T-helper 2 cell treated with Interferon-gamma antibody and Interleukin-4, amounts not matched to agents 5 μg/mL and 100 μg/mL, for 36 hours (primary cell): ENCODE results near the gene TSPAN8.
"Not testable (repeated sequence)": the region's sequence is repeated elsewhere in the genome, so short reads cannot be mapped to it uniquely, and the experiment has no call there.

ENCODE experiments used
- DNase-seq: peaks from one replicate; pipeline ENCODE4 v3.0.0; 2021; ENCODE audit warnings: low spot score
- H3K27ac Mint-ChIP-seq: one replicate; pipeline ENCODE4 v1.8.0; 2021; ENCODE audit warnings: mild to moderate bottlenecking, mixed read lengths
- H3K27me3 Mint-ChIP-seq: one replicate; pipeline ENCODE4 v1.8.0; 2021; ENCODE audit warnings: low read depth, mixed read lengths
- H3K36me3 Mint-ChIP-seq: one replicate; pipeline ENCODE4 v1.8.0; 2021; ENCODE audit warnings: low read depth, mixed read lengths
- H3K4me1 Mint-ChIP-seq: one replicate; pipeline ENCODE4 v1.8.0; 2021; ENCODE audit warnings: low read depth, mixed read lengths
- H3K4me3 Mint-ChIP-seq: one replicate; pipeline ENCODE4 v1.8.0; 2022; ENCODE audit warnings: mild to moderate bottlenecking, moderate library complexity, mixed read lengths
- H3K9me3 Mint-ChIP-seq: one replicate; pipeline ENCODE4 v1.8.0; 2021; ENCODE audit warnings: mixed read lengths

The TSPAN8 gene

GRCh38 chr12:71158361-71158882 lies 623 bp upstream of the TSPAN8 start:
- Mint-ChIP-seq H3K27ac (no peak overlapping the region), H3K9me3 (no peaks in the 10 kb centered on the region), H3K4me3 (no peak overlapping the region), H3K4me1 (no peaks in the 10 kb centered on the region), H3K36me3 (no peaks in the 10 kb centered on the region), H3K27me3 (no peaks in the 10 kb centered on the region)
- no peak for DNase-seq

GRCh38 chr12:71155225-71155624 lies 2.6 kb downstream of the TSPAN8 start:
- H3K36me3 Mint-ChIP-seq = no peaks in the 10 kb centered on the region
- H3K4me3 Mint-ChIP-seq = no peak overlapping the region
- H3K4me1 Mint-ChIP-seq = no peaks in the 10 kb centered on the region
- no peaks in the 10 kb centered on the region for H3K27me3 Mint-ChIP-seq
- DNase-seq = no peak
- H3K9me3 Mint-ChIP-seq = no peaks in the 10 kb centered on the region
- H3K27ac Mint-ChIP-seq = no peak overlapping the region

GRCh38 chr12:71152851-71153250 lies 4.9 kb downstream of the TSPAN8 start:
- H3K27ac Mint-ChIP-seq = no peak overlapping the region
- no peak for DNase-seq
- H3K4me3 Mint-ChIP-seq = no peak overlapping the region
- H3K36me3 Mint-ChIP-seq = no peaks in the 10 kb centered on the region
- H3K4me1 Mint-ChIP-seq = no peaks in the 10 kb centered on the region
- H3K9me3 Mint-ChIP-seq = no peaks in the 10 kb centered on the region
- no peaks in the 10 kb centered on the region for H3K27me3 Mint-ChIP-seq

GRCh38 chr12:71150041-71150440 lies 7.8 kb downstream of the TSPAN8 start:
- not testable (repeated sequence) for H3K9me3 Mint-ChIP-seq, H3K27ac Mint-ChIP-seq, H3K36me3 Mint-ChIP-seq, H3K4me1 Mint-ChIP-seq, DNase-seq, H3K4me3 Mint-ChIP-seq, H3K27me3 Mint-ChIP-seq

- no peak for DNase-seq
- H3K4me1 Mint-ChIP-seq = no peaks in the 10 kb centered on the region
- no peak overlapping the region for H3K4me3 Mint-ChIP-seq
- no peaks in the 10 kb centered on the region for H3K27me3 Mint-ChIP-seq
- no peak overlapping the region for H3K27ac Mint-ChIP-seq
- no peaks in the 10 kb centered on the region for H3K36me3 Mint-ChIP-seq
- no peaks in the 10 kb centered on the region for H3K9me3 Mint-ChIP-seq
Measured at GRCh38 chr12:71144682-71145081, 13.1 kb downstream of the TSPAN8 start.

- Mint-ChIP-seq H3K36me3 (no peaks in the 10 kb centered on the region), H3K4me3 (no peak overlapping the region), H3K9me3 (no peaks in the 10 kb centered on the region), H3K4me1 (no peaks in the 10 kb centered on the region), H3K27ac (no peak overlapping the region), H3K27me3 (no peaks in the 10 kb centered on the region)
- DNase-seq = no peak
Measured at GRCh38 chr12:71142956-71143355, 14.8 kb downstream of the TSPAN8 start.

- H3K27ac Mint-ChIP-seq = no peak overlapping the region
- DNase-seq = no peak
- no peaks in the 10 kb centered on the region for H3K36me3 Mint-ChIP-seq
- H3K9me3 Mint-ChIP-seq = no peaks in the 10 kb centered on the region
- no peaks in the 10 kb centered on the region for H3K27me3 Mint-ChIP-seq
- H3K4me3 Mint-ChIP-seq = no peak overlapping the region
- no peaks in the 10 kb centered on the region for H3K4me1 Mint-ChIP-seq
Measured at GRCh38 chr12:71142016-71142415, 15.8 kb downstream of the TSPAN8 start.

- Mint-ChIP-seq H3K4me1 (no peaks in the 10 kb centered on the region), H3K9me3 (no peaks in the 10 kb centered on the region), H3K36me3 (no peaks in the 10 kb centered on the region), H3K27ac (no peak overlapping the region), H3K4me3 (no peak overlapping the region), H3K27me3 (no peaks in the 10 kb centered on the region)
- no peak for DNase-seq
Measured at GRCh38 chr12:71141378-71141926, 16.3 kb downstream of the TSPAN8 start.

GRCh38 chr12:71139153-71139735 lies 18.6 kb downstream of the TSPAN8 start:
- Mint-ChIP-seq H3K27ac (no peak overlapping the region), H3K36me3 (no peaks in the 10 kb centered on the region), H3K4me1 (no peaks in the 10 kb centered on the region), H3K27me3 (no peaks in the 10 kb centered on the region), H3K9me3 (no peaks in the 10 kb centered on the region), H3K4me3 (no peak overlapping the region)
- DNase-seq = no peak

- H3K27me3 Mint-ChIP-seq = no peaks in the 10 kb centered on the region
- H3K4me3 Mint-ChIP-seq = no peak overlapping the region
- DNase-seq = no peak
- no peaks in the 10 kb centered on the region for H3K9me3 Mint-ChIP-seq
- H3K36me3 Mint-ChIP-seq = no peaks in the 10 kb centered on the region
- no peaks in the 10 kb centered on the region for H3K4me1 Mint-ChIP-seq
- H3K27ac Mint-ChIP-seq = no peak overlapping the region
Measured at GRCh38 chr12:71138011-71138410, 19.8 kb downstream of the TSPAN8 start.

GRCh38 chr12:71135812-71136176 lies 22.0 kb downstream of the TSPAN8 start:
- H3K4me1 Mint-ChIP-seq = no peaks in the 10 kb centered on the region
- H3K27ac Mint-ChIP-seq = no peak overlapping the region
- DNase-seq = no peak
- no peaks in the 10 kb centered on the region for H3K27me3 Mint-ChIP-seq
- H3K36me3 Mint-ChIP-seq = no peaks in the 10 kb centered on the region
- no peak overlapping the region for H3K4me3 Mint-ChIP-seq
- no peaks in the 10 kb centered on the region for H3K9me3 Mint-ChIP-seq

- no peaks in the 10 kb centered on the region for H3K4me1 Mint-ChIP-seq
- H3K27me3 Mint-ChIP-seq = no peaks in the 10 kb centered on the region
- H3K4me3 Mint-ChIP-seq = no peak overlapping the region
- H3K36me3 Mint-ChIP-seq = no peaks in the 10 kb centered on the region
- no peaks in the 10 kb centered on the region for H3K9me3 Mint-ChIP-seq
- H3K27ac Mint-ChIP-seq = no peak overlapping the region
- DNase-seq = no peak
Measured at GRCh38 chr12:71135077-71135811, 22.6 kb downstream of the TSPAN8 start.

- Mint-ChIP-seq H3K9me3 (no peaks in the 10 kb centered on the region), H3K4me1 (no peaks in the 10 kb centered on the region), H3K36me3 (no peaks in the 10 kb centered on the region), H3K4me3 (no peak overlapping the region), H3K27ac (no peak overlapping the region), H3K27me3 (no peaks in the 10 kb centered on the region)
- DNase-seq = no peak
Measured at GRCh38 chr12:71134405-71134804, 23.4 kb downstream of the TSPAN8 start.

- no peaks in the 10 kb centered on the region for H3K27me3 Mint-ChIP-seq
- no peaks in the 10 kb centered on the region for H3K36me3 Mint-ChIP-seq
- no peaks in the 10 kb centered on the region for H3K4me1 Mint-ChIP-seq
- no peaks in the 10 kb centered on the region for H3K9me3 Mint-ChIP-seq
- no peak overlapping the region for H3K27ac Mint-ChIP-seq
- no peak for DNase-seq
- H3K4me3 Mint-ChIP-seq = no peak overlapping the region
Measured at GRCh38 chr12:71130521-71131069, 27.2 kb downstream of the TSPAN8 start.
